HG03565 (cell line): ENCODE results near the gene MICAL3.

Source experiments
- ATAC-seq: cut with Tn5 transposase; IDR thresholded peaks from one replicate; pipeline ENCODE4 v1.9.1; 2021; ENCODE audit warnings: mild to moderate bottlenecking, moderate library complexity; ENCODE audit not compliant: unreplicated experiment

The MICAL3 gene

GRCh38 chr22:17744430-17744829 lies 279.9 kb downstream of the MICAL3 start:
- no peak for ATAC-seq

GRCh38 chr22:17743661-17744411 lies 280.5 kb downstream of the MICAL3 start:
- no peak for ATAC-seq

- peak; percentile 53 for ATAC-seq
These were observed 281.8 kb downstream of the MICAL3 start for GRCh38 chr22:17742527-17742902.

GRCh38 chr22:17741866-17742526 lies 282.4 kb downstream of the MICAL3 start:
- no peak for ATAC-seq

- no peak for ATAC-seq
These were observed 285.0 kb downstream of the MICAL3 start for GRCh38 chr22:17739196-17739975.

GRCh38 chr22:17738386-17739128 lies 285.8 kb downstream of the MICAL3 start:
- no peak for ATAC-seq
